ENCODE data around the gene CBX8.

The CBX8 gene

GRCh38 chr17:79791735-79792161, 5.1 kb downstream of the CBX8 start:
- DNase-seq = no peak

- DNase-seq = no peak
Observed at GRCh38 chr17:79790805-79791734, 5.8 kb downstream of the CBX8 start.

GRCh38 chr17:79789943-79790804, 6.7 kb downstream of the CBX8 start:
- no peak for DNase-seq

GRCh38 chr17:79788989-79789942, 7.6 kb downstream of the CBX8 start:
- no peak for DNase-seq

DNA sequence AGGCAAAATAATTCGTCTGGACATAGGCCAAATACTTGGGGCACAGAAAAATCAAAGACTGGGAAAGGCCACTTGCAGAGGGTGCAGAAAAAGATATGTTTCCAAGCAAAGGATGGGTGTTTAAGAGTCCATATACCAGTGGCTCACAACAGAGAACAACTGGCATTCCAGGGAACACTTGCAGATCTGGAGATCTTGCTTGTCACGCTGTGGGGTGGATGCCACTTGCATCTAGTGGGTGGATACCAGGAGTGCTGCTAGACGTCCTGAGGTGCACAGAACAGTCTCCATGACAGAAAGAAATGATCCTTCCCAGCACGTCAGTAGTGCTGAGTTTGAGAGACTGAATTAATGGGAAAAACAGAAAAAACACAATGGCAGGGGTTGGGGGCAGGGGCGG, 8.4 kb downstream of the CBX8 start:
- DNase-seq = no peak

- DNase-seq = no peak
Observed at GRCh38 chr17:79786930-79787643, 9.8 kb downstream of the CBX8 start.

- DNase-seq = no peak
Observed at GRCh38 chr17:79785900-79786810, 10.7 kb downstream of the CBX8 start.

GRCh38 chr17:79785017-79785899, 11.6 kb downstream of the CBX8 start:
- DNase-seq = no peak

- no peak for DNase-seq
Observed at GRCh38 chr17:79784353-79785016, 12.4 kb downstream of the CBX8 start.

DNA sequence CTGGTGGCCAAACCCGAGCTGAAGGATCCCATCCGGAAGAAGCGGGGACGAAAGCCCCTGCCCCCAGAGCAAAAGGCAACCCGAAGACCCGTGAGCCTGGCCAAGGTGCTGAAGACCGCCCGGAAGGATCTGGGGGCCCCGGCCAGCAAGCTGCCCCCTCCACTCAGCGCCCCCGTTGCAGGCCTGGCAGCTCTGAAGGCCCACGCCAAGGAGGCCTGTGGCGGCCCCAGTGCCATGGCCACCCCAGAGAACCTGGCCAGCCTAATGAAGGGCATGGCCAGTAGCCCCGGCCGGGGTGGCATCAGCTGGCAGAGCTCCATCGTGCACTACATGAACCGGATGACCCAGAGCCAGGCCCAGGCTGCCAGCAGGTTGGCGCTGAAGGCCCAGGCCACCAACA, 13.0 kb downstream of the CBX8 start:
- DNase-seq = no peak

DNA sequence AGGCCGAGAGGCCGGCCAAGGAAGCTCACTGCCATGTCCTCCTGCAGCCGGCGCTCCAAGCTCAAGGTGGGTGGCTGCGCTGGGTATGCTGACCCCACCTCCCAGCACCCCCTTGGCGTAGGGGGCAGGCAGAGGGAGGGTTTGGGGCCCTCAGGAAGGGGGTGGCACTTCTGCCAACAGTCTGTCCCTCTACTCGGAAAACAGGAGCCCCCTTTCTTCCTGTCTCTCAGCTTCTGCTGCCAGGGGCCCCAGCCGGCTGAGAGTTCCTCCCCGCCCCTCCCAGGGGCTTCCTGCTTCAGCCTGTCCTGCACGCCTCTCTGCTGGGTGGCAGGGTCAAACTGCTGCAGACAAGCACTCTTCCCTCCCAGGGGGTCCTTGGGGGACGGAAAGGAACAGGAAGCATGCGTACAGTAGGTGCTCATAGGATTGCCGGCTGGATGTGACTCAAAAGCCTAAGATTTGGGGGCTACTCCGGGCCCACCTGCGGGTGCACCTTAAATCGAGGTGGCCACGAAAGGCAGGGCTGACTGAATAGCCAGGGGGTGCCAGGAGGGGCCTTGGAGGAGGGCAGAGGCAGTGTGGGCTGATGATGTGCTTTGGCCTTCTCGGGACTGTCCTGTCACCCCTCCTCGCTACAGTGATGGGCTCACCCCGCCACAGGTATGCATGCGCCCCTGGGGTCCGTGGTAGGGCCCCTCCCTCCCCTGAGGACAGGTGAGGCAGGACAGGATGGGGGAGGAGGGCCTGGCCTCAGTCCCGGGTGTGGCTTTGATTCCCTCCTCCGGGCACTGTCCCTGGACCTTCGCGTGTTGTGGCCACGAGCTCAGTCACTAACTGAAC, 14.9 kb downstream of the CBX8 start:
- no peak for DNase-seq

DNA sequence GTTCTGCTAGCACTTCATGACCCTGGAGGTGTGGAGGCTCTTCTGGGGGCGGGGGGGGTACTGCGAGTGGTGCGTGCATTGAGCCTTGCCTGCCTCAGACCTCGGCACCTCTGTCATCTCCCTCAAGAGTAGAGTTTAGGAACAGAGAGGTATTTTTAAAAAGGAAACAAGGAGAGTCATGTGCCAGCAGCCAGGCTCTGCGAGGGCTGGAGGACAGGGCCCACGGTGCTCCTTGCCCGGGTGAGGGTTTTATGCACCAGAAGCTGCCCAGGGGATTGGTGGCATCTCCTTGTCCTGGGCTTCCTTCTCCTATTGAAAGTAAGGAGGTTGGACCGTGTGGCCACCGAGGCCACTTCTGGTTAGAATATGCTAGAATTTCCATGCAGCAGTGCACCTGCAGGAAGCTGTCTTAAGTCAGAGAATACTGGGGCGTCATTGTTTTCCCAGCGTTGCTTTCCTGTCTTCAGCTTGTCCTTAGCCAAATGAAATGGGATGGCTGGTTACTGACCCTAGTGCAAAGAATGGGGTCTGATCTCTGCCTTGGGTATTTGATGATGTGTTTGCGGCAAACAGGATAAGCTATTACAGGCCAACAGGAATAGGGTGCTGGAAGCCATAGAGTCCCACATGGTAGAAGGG, 15.7 kb downstream of the CBX8 start:
- no peak for DNase-seq

DNA sequence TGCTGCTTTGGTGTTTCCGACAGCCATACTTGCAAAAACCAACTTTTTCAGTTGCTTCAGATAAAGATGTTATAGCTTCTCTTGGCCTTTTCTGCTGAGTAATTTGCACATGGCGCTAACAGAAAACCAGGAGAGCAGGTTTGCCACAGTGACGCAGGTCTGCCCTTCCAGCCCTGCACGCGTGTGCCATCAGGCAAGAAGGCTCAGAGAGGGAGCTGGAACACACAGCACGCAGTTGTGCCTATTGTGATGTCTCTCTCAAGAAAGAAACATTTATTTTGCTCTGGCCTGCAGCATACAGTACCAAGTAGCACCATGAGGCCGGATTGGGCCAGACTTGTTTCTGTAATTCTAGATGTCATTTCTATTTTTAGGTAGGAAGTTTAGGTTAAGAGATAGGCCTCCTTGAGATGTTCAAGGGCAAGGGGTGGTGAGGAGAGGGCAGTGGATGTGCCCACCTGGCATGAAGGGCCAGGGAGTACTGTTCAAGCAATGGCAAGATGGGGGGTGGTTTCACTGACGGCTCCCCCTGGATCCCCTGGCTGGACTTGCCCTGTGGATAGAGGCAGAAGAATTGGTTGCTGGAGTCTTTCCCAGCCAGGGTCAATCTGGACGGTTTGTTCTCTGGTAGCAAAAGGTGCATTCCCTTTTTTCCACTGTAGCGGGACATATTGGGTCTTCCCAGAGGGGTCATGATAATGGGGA, 17.1 kb downstream of the CBX8 start:
- no peak for DNase-seq

- DNase-seq = no peak
Observed at GRCh38 chr17:79779084-79779529, 17.8 kb downstream of the CBX8 start.

DNA sequence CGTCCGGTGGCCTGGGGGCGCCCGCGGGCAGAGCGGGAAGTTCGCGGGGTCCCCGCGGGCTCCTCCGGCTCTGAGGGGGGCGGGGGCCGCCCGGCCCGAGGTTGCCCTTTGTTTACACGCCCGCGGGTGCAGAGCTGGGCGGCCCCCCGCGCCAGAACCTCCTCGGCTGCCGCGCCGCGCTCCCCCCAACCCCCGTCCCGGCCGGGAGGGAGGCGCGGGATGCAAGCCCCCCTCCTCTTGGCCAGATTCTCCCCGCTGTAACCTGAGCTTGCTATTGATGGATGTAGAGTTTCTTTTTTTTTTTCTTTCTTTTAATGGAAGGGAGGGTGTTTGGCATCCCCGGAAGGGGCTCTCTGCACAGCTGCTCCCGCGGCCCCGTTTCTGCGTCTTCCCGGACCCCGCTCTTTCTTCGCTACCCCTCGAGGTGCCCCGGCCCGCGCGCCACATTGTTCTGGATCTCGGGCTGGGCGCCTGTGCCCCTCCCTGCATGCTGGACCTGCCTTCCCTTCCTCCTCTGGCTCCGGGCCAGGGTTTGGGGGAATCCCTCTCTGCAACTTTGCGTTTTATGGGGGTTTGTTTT, 18.3 kb downstream of the CBX8 start:
- DNase-seq = no peak

DNA sequence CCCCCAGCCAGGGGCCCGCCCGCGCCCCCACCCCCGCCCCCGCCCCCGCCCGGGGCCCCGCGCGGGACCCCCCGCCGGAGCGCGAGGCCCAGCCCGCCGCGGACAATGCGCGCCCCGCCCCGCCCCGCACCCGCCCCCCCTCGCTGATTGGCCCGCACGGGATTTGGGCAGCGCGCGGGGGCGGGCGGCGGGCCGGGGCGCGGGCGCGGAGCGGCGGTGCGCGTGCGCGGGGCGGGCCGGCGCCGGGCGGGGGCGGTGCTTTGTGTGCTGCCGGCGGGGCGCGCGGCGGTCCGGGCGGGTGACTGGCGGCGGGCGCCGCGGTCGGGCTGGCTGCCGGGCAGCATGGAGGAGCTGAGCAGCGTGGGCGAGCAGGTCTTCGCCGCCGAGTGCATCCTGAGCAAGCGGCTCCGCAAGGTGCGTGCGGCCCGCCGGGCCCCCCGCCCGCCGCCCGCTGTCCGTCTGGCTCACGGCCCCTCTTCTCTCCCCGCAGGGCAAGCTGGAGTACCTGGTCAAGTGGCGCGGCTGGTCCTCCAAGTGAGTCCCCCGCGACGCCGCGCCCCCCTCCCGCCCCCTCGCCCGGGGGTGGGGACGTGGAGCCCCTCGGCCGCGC, 18.9 kb downstream of the CBX8 start, which contains the start of gene CBX2:
Gene CBX2, plus strand, starts transcription at position 255 of the 610 bp plus-strand sequence. Its CDS starts 88 bp downstream, at position 343.
- DNase-seq = peak; percentile 72

Measured in HCEC 1CT (cell line).